IPS DF 19.7 (cell line): ENCODE results near the gene ARL4C.

Experiments
- DNase-seq: peaks from one replicate; pipeline ENCODE4 v3.0.0-alpha.2; 2013; ENCODE audit warnings: low read depth, low spot score

Gene ARL4C

GRCh38 chr2:234447189-234447588, 49.7 kb downstream of the ARL4C start:
- no peak for DNase-seq

- no peak for DNase-seq
These were observed 50.3 kb downstream of the ARL4C start for GRCh38 chr2:234446404-234447076.

DNA sequence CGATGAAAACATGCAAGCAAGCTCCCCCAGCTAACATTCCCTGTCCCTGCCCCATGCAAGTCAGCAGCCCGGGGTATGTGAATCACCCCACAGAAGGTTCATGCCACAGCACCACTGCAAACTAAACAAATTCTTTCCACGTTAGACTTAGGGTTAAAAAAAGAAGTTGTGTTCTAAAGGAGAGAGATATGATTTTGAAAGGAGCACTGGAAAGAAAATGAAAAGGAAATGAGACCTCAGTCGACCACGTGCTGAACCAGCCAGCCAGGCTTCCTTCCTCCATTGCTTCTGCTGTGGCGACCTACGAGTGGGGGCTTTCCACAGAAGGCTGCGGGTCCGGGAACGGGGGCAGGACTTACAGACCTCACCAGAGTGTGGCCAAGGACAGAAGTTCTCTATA, 52.0 kb downstream of the ARL4C start:
- DNase-seq = no peak

- no peak for DNase-seq
These were observed 52.6 kb downstream of the ARL4C start for GRCh38 chr2:234444242-234444730.
